HG03571 (cell line): ENCODE results near the gene RNF6.

ENCODE experiments used
- ATAC-seq: cut with Tn5 transposase; IDR thresholded peaks from one replicate; pipeline ENCODE4 v1.9.1; 2021; ENCODE audit not compliant: unreplicated experiment

The RNF6 gene

DNA sequence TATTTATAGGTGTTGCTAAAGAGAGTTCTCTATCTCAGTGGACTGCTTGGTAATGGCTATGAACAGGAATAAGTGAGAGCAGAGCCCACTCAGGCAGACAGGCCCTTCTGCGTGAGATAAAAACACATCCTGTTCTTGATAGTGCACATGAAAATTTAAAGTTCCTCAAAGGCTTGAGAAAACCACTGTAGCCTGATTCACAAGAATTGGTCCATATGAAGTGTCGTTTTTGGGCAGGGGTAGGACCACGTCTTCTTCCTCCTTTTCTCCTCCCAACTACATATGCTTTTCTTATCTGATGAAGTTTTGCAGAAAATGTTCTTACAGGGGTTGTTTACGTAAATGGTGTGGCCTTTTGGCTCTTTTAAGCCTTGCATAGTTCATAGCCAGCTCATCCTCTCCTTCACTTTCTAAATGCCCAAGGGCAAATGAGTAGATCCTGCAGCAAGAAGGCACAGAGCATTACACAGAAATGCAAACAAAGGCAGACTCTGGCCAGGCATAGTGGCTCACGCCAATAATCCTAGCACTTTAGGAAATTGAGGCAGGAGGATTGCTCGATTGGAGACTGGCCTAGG lies 53.8 kb downstream of the RNF6 start:
- no peak for ATAC-seq

- ATAC-seq = no peak
These were observed 58.3 kb downstream of the RNF6 start for GRCh38 chr13:26163812-26164211.
